Measurements from ENCODE around the gene ASB5.

The ASB5 gene

DNA sequence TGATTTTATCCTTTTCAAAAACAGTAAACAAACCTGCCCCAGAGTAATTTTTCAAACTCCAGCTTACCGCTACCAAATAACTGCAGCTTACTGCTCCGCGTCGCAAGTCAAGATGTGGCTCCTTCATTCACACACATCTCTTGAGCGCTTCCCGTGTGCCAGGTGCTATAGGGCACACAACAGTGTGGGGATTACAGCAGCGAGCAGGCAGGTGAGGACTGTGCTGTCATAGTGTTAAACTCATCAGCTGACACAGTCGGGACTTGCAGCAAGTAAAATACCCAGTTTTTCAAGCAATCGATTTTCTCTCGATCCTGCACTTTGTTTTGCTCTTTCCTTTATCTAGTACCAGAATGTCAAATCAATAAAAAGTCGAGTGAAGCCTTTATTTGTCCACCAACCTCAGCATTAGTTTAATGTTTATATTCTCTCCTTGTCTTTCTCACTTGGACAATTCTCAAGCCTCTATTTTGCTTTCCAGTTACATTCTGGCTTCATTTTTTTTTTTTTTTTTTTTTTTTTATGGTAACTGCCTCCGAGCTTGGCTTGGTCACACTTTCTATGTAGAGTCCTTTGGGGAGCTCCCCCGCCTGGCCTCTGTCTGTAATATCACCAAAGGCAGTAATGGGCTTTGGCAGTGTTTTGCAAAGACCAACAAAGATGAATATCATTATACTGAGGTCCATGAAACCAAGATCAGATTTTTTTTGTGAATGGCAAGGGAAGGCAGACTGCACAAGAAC, 8.3 kb upstream of the ASB5 start:
- DNase-seq (ENCODE audit: low spot score): peak; percentile 76

GRCh38 chr4:176276710-176277109, 7.7 kb upstream of the ASB5 start:
- DNase-seq (ENCODE audit: low spot score): no peak

- DNase-seq (ENCODE audit: low spot score): no peak
These were observed 5.4 kb upstream of the ASB5 start for GRCh38 chr4:176274441-176274840.

- no peak for DNase-seq (ENCODE audit: low spot score)
These were observed 4.7 kb upstream of the ASB5 start for GRCh38 chr4:176273736-176274135.

DNA sequence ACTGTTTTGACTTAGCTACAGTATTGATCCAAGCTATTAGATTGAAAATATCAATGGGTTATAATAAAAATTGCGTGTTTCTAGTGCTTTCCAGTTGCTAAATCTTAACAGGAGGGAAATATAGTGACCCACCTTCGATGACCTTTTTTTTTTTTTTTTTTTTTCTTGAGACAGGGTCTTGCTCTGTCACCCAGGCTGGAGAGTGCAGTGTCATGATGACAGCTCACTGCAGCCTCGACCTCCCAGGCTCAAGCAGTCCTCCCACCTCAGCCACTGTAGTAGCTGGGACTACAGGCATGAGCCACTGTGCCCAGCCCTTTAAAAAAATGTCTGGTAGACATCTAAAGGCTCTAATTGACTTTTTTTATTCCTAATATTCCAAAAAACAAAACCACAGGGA, 3.8 kb upstream of the ASB5 start:
- no peak for DNase-seq (ENCODE audit: low spot score)

DNA sequence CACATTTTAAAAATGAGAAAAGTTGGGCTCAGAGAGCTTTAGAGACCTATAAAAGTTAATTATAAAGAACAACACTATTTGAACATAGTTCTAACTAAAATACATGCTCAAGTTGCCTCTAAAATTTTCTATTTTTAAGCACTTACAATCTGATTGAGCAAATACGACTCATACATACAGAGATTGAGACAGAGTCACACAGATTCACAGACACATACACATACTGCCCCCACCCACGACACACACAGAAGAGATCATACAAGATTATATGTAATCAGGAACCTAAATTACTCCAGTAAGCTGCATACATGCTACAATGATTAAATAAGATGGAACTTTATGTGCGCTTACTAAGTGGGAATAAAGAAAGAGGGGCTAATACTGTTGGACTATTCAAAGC, 2.7 kb upstream of the ASB5 start:
- no peak for DNase-seq (ENCODE audit: low spot score)

DNA sequence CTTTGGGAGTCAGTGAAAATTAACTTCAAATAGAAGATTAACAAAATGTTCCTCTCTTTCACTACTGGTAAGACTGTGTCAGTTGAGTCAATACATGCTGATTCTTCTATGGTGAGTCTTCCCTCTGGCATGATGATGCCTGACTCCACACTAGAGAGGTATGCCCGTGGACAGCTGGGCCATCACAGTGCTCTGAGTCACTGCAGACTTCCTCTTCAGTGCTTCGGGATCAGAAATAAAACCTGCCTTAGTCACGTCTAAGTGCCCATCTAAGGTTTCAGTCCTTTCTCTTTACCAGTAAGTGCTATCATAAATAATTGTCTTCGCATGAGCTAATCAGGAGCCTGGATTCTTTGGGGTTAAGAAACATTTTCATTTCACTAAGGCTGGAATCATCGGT, 1.6 kb upstream of the ASB5 start:
- DNase-seq (ENCODE audit: low spot score): no peak

DNA sequence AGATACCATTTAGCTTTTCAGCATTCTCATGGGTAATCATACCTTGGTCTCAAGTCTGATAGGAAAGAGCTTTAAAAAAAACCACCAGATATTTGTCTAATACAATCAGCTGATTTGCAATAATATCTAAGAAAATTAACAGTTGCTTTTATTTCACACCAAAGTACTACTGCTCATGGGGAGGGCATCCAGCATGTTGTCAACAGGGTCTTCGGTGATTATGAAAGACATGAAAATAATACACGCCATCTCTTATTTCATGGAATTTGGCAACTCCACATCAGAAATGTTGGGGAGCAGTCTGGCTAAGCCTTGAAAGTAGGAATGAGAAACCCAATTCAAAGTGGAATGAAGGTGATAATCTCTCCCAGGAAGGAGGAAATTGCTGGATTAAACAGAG, 3.0 kb downstream of the ASB5 start:
- no peak for DNase-seq (ENCODE audit: low spot score)

GRCh38 chr4:176262243-176262642, 6.8 kb downstream of the ASB5 start:
- no peak for DNase-seq (ENCODE audit: low spot score)

GRCh38 chr4:176261481-176261880, 7.5 kb downstream of the ASB5 start:
- no peak for DNase-seq (ENCODE audit: low spot score)

GRCh38 chr4:176261018-176261417, 8.0 kb downstream of the ASB5 start:
- DNase-seq (ENCODE audit: low spot score): no peak

GRCh38 chr4:176259330-176260090, 9.5 kb downstream of the ASB5 start:
- no peak for DNase-seq (ENCODE audit: low spot score)

- no peak for DNase-seq (ENCODE audit: low spot score)
These were observed 10.9 kb downstream of the ASB5 start for GRCh38 chr4:176258135-176258534.

GRCh38 chr4:176256921-176257320, 12.1 kb downstream of the ASB5 start:
- DNase-seq (ENCODE audit: low spot score): no peak

GRCh38 chr4:176242764-176243347, 26.2 kb downstream of the ASB5 start:
- DNase-seq (ENCODE audit: low spot score): no peak

GRCh38 chr4:176241703-176242102, 27.3 kb downstream of the ASB5 start:
- no peak for DNase-seq (ENCODE audit: low spot score)

DNA sequence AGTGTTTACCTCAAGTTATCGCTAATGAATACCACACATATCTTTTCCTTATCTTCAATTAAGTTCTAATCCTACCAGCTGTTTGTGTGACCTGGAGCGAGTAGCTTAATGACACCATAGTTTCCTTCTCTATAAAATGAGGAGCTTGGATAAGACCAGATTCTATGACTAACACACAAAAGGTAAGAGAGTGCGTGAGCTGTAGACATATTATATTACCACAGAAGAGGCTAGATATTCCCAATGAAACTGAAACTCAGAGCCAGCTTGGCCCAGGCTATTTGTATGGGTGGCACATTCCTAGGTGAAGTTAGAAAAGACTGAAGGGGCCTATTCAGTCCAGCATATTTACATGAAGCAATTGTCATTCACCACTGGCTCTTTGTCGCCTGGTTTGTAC, 30.2 kb downstream of the ASB5 start:
- no peak for DNase-seq (ENCODE audit: low spot score)

GRCh38 chr4:176238157-176238610, 30.8 kb downstream of the ASB5 start:
- no peak for DNase-seq (ENCODE audit: low spot score)

- no peak for DNase-seq (ENCODE audit: low spot score)
These were observed 32.1 kb downstream of the ASB5 start for GRCh38 chr4:176236946-176237345.

- DNase-seq (ENCODE audit: low spot score): no peak
These were observed 38.2 kb downstream of the ASB5 start for GRCh38 chr4:176230836-176231235.

GRCh38 chr4:176229645-176230044, 39.4 kb downstream of the ASB5 start:
- no peak for DNase-seq (ENCODE audit: low spot score)

GRCh38 chr4:176226736-176227135, 42.3 kb downstream of the ASB5 start:
- no peak for DNase-seq (ENCODE audit: low spot score)

DNA sequence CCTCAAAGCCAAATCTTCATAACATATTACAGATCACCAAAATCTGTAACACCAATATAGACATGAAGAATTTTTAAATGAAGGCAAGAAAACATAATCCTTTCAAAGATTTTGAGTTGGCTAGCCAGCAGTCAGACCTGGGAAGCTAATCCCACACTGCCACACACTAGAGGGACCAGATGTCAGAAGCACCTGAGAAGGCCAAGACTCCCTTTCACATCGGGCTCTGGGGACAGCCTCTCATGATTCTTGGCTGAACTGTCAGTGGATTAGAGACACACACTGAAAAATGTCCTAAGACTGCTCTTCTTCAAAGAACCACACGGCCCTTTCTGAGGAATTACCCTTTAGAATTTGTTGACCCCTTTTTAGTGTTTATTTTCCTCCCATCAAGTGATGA, 45.5 kb downstream of the ASB5 start:
- no peak for DNase-seq (ENCODE audit: low spot score)
